Osteocyte (in vitro differentiated cells): Measurements from ENCODE around the gene RBPJ. TPM values are rescaled to one million over a fixed set of nuclear protein-coding genes. Genes with fewer than 3 reads are reported as not detected.
A peak's percentile ranks its signal among the peaks of the same experiment; 100 is the strongest.

Source experiments
- DNase-seq: peaks from one replicate; pipeline ENCODE4 v3.0.0; 2021; ENCODE audit warnings: mixed read lengths; ENCODE audit not compliant: unreplicated experiment; ENCODE audit errors: extremely low spot score
- H3K27ac Mint-ChIP-seq: one replicate; pipeline ENCODE4 v1.8.0; 2021; ENCODE audit warnings: mild to moderate bottlenecking, mixed read lengths; ENCODE audit not compliant: unreplicated experiment
- H3K27me3 Mint-ChIP-seq: one replicate; pipeline ENCODE4 v1.8.0; 2021; ENCODE audit warnings: mixed read lengths; ENCODE audit not compliant: unreplicated experiment
- H3K36me3 Mint-ChIP-seq: one replicate; pipeline ENCODE4 v1.8.0; 2021; ENCODE audit warnings: mixed read lengths; ENCODE audit not compliant: unreplicated experiment
- H3K4me1 Mint-ChIP-seq: one replicate; pipeline ENCODE4 v1.8.0; 2021; ENCODE audit warnings: mixed read lengths; ENCODE audit not compliant: unreplicated experiment
- H3K4me3 Mint-ChIP-seq: one replicate; pipeline ENCODE4 v1.8.0; 2021; ENCODE audit warnings: mild to moderate bottlenecking, moderate library complexity, mixed read lengths; ENCODE audit not compliant: unreplicated experiment
- H3K9me3 Mint-ChIP-seq: one replicate; pipeline ENCODE4 v1.8.0; 2021; ENCODE audit warnings: mixed read lengths; ENCODE audit not compliant: unreplicated experiment
- total RNA-seq: library from RNA; stranded (reverse); gene quantifications from 2 replicates; pipeline ENCODE4 v1.2.1, GENCODE V29; 2021
- TF ChIP-seq, protein P1 (sequence below): fragments of 200-600 bp; sonication (generic); IDR thresholded peaks from 2 replicates; pipeline ENCODE4 v1.5.0; 2021; ENCODE audit warnings: antibody characterized with exemption, mild to moderate bottlenecking, moderate library complexity

The RBPJ gene
- total RNA-seq, 1 donor from 2014 or later: 79.8 TPM

DNA sequence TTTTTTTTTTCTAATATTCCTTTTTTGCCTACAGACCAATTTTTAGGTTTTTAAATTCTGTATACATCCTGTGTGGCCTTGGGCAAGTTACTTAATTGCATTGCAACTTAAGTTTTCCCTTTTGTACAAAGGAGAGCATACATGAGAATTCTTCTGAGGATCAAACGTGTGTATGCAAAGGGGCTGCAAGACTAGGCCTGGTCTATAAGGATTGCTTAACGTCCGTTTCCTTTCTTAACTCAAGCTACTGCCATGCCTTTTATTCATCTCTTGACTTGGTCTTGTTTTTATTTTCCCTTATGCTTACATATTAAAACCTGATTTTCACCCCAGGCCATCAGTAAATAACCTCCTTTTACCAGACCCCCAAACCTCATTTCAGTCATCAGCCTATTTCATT lies 13.6 kb downstream of the RBPJ start:
- Mint-ChIP-seq H3K4me1 (peaks cover 14% of the 10 kb centered on the region), H3K36me3 (no peaks in the 10 kb centered on the region), H3K27me3 (no peaks in the 10 kb centered on the region), H3K4me3 (no peak overlapping the region), H3K27ac (no peak overlapping the region), H3K9me3 (no peaks in the 10 kb centered on the region)
- DNase-seq: no peak
- TF ChIP-seq, protein P1, sequence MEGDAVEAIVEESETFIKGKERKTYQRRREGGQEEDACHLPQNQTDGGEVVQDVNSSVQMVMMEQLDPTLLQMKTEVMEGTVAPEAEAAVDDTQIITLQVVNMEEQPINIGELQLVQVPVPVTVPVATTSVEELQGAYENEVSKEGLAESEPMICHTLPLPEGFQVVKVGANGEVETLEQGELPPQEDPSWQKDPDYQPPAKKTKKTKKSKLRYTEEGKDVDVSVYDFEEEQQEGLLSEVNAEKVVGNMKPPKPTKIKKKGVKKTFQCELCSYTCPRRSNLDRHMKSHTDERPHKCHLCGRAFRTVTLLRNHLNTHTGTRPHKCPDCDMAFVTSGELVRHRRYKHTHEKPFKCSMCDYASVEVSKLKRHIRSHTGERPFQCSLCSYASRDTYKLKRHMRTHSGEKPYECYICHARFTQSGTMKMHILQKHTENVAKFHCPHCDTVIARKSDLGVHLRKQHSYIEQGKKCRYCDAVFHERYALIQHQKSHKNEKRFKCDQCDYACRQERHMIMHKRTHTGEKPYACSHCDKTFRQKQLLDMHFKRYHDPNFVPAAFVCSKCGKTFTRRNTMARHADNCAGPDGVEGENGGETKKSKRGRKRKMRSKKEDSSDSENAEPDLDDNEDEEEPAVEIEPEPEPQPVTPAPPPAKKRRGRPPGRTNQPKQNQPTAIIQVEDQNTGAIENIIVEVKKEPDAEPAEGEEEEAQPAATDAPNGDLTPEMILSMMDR: no peak

DNA sequence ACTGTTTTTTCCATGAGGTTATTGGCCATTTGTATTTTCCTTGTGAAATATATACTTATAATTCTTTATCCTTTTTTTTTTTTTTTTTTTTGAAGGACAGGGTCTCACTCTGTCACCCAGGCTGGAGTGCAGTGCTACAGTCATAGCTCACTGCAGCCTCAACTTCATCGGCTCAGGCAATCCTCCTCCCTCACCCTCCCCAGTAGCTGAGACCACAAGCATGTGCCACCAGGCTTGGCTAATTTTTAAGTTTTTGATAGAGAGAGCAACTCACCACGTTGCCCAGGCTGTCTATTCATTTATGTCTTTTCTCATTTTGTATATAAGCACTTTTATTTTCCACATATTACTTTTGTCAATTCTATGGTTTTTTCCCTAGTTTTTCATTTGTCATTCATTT lies 16.8 kb downstream of the RBPJ start:
- TF ChIP-seq, protein P1: no peak
- DNase-seq: no peak
- peaks cover 32% of the 10 kb centered on the region for H3K4me1 Mint-ChIP-seq
- no peaks in the 10 kb centered on the region for H3K36me3 Mint-ChIP-seq
- H3K4me3 Mint-ChIP-seq: no peak overlapping the region
- no peaks in the 10 kb centered on the region for H3K27me3 Mint-ChIP-seq
- H3K9me3 Mint-ChIP-seq: no peaks in the 10 kb centered on the region
- H3K27ac Mint-ChIP-seq: no peak overlapping the region

- H3K4me1 Mint-ChIP-seq: peaks cover 54% of the 10 kb centered on the region
- no peak for DNase-seq
- no peak overlapping the region for H3K4me3 Mint-ChIP-seq
- no peaks in the 10 kb centered on the region for H3K36me3 Mint-ChIP-seq
- H3K27me3 Mint-ChIP-seq: no peaks in the 10 kb centered on the region
- TF ChIP-seq, protein P1: no peak
- H3K9me3 Mint-ChIP-seq: no peaks in the 10 kb centered on the region
- H3K27ac Mint-ChIP-seq: peak overlapping the region; percentile 33
Observed at GRCh38 chr4:26342328-26343037, 21.7 kb downstream of the RBPJ start.

GRCh38 chr4:26343038-26343398 lies 22.2 kb downstream of the RBPJ start:
- Mint-ChIP-seq H3K4me1 (peaks cover 50% of the 10 kb centered on the region), H3K9me3 (no peaks in the 10 kb centered on the region), H3K27ac (peak overlapping the region; percentile 33), H3K36me3 (no peaks in the 10 kb centered on the region), H3K27me3 (no peaks in the 10 kb centered on the region), H3K4me3 (no peak overlapping the region)
- no peak for DNase-seq
- TF ChIP-seq, protein P1: no peak

DNA sequence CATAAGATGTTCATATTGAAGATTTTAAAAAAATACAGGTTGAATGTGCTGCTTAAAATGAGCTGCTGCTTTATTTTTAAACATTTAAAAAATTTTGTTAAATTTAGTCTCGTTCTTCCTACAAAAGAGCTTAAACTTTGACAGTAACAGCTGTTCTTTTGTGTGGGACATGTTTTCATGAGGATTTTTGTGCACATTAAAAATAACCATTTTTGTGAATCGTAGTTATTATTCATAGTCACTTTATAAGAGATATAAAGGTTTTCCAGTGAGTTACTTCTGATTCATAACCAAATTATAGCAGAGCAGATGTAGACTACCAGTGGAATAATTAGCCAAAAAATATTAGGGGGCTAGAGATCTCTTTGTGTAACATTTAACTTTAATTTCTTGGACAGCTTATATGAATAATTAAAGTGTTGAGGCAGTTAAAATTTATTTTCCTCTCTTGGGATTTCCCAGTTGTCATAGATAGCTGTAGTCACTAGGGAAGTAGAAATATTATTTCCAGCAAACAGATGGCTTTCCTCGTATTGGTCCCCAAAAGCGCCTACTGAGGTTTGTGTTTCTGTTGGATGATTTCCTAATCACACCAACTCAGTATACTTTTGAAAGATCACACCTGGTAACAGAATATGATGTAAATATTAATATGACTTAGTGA lies 24.2 kb downstream of the RBPJ start:
- Mint-ChIP-seq H3K9me3 (no peaks in the 10 kb centered on the region), H3K27me3 (no peaks in the 10 kb centered on the region), H3K27ac (no peak overlapping the region), H3K4me1 (peaks cover 50% of the 10 kb centered on the region), H3K4me3 (no peak overlapping the region), H3K36me3 (no peaks in the 10 kb centered on the region)
- TF ChIP-seq, protein P1: no peak
- DNase-seq: no peak
